Measurements from ENCODE around the gene SWAP70.

Gene SWAP70

DNA sequence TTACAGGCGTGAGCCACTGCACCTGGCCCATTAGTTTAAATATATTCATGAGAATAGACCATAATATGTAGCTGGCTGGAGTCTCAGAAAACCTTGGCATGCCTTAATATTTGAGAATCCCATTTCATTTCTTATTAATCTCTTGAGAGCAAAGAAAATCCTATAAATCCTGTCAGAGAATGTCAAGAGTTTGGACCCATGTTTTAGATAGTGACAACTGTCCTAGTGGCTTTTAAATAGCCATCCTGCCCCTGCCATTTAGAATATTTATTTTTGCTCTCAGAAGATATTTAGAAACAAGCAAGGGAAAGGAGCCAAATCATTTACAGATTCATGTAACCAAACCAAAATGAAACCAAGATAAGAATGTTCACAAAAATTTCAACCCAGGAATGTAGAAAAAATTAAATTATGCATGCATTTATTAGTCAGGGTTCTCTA is 107.2 kb downstream of the SWAP70 start:
- in situ Hi-C loops (cut with MboI; ENCODE audit: low sequenced_read_pairs): loop anchor here (25.0 kb wide), 1 partner anchor 541 kb away; the partner anchor contains the start of gene ADM

- in situ Hi-C loops (cut with MboI; ENCODE audit: low sequenced_read_pairs): loop anchor here (25.0 kb wide), 1 partner anchor 540 kb away; the partner anchor contains the start of gene ADM
Measured at GRCh38 chr11:9772218-9772617, 108.3 kb downstream of the SWAP70 start.

DNA sequence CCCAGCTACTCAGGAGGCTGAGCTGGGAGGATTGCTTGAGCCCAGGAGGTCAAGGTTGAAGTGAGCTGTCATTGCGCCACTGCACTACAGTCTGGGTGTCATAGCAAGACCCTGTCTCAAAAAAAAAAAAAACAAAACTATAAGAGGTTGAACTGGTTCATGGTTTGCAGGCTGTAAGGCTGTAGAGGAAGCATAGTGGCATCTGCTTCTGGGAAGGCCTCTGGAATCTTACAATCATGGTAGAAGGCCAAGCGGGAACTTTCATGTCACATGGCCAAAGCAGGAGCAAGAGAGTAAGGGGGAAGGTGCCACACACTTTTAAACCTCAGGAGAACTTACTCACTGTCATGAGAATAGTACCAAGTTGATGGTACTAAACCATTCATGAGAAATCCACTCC is 109.6 kb downstream of the SWAP70 start:
- in situ Hi-C loops (cut with MboI; ENCODE audit: low sequenced_read_pairs): loop anchor here (25.0 kb wide), 1 partner anchor 539 kb away; the partner anchor contains the start of gene ADM

DNA sequence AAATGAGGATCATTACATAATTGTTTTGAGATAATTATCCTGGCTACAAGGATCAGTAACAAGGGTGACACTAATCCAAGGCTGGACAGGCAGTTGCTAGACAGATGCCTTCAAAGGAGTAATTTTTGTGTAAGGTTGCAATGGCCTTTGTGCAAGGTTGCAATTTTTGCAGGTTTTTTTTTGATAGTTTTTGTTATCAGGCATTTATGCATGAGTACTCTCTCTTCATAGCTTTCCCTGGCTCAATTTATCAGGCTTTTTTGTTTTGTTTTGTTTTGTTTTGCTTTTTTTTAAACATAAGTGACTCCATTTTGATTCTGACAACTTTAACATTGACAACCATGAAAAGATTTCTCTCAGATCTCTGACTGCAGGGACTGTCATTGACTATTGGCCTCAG is 110.2 kb downstream of the SWAP70 start:
- in situ Hi-C loops (cut with MboI; ENCODE audit: low sequenced_read_pairs): loop anchor here (25.0 kb wide), 1 partner anchor 538 kb away; the partner anchor contains the start of gene ADM

- in situ Hi-C loops (cut with MboI; ENCODE audit: low sequenced_read_pairs): loop anchor here (25.0 kb wide), 1 partner anchor 538 kb away; the partner anchor contains the start of gene ADM
Measured at GRCh38 chr11:9774591-9775397, 110.9 kb downstream of the SWAP70 start.

DNA sequence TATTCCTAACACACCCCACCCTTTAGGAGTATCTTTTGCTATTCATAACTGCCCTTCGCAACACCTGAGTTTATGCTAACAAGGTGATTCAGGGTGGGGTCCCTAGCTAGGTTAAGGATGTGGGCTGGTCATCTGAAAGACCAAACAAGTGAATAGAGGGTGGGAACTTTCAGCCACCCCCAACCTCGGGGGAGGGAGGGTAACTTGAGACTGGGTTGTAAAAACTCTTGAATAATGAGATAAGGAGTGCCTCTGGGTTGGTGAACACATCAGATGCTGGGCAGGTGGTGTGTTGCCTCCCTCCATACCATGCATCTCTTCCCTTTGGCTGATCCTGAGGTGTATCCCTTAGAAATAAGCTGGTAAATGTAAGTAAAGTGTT is 111.5 kb downstream of the SWAP70 start:
- in situ Hi-C loops (cut with MboI; ENCODE audit: low sequenced_read_pairs): no loop called here

GRCh38 chr11:9776203-9776602 is 112.3 kb downstream of the SWAP70 start:
- in situ Hi-C loops (cut with MboI; ENCODE audit: low sequenced_read_pairs): no loop called here

DNA sequence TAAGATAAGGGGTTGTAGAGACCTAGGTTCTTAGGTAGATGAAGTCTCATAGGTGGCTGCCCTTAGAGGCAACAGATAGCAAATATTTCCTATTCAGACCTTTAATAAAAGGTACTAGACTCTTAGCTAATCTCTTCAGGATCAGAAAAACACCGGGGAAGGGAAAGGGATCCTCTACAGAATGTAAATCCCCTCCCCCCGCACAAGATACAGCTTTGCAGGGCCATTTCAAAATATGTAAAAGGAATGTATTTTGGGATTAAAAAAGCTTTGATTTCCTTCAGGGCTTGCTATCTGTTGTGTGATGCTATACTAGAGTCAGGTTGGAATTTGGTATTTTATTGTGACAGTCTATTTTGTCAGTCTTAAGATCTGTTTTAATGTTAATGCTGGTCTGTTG is 113.2 kb downstream of the SWAP70 start:
- in situ Hi-C loops (cut with MboI; ENCODE audit: low sequenced_read_pairs): no loop called here

DNA sequence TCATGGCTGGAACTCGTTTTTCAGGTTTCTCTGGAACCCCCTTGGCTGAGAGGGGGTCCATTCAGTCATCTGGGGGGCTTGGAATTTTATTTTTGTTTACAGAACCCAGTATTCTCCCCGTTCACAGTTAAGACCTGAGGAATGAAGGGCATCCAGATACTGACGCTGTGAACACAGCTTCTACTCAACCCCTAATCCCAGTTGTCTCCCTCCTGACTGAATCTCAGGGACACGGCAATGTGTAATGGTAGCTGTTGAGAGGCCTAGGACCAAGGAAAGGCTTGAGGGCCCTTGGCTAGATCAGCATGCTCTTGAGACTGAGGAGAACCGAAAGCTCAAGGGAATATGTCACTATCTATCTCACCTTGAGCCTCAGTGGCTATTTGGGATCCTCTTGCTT is 113.6 kb downstream of the SWAP70 start:
- in situ Hi-C loops (cut with MboI; ENCODE audit: low sequenced_read_pairs): no loop called here

DNA sequence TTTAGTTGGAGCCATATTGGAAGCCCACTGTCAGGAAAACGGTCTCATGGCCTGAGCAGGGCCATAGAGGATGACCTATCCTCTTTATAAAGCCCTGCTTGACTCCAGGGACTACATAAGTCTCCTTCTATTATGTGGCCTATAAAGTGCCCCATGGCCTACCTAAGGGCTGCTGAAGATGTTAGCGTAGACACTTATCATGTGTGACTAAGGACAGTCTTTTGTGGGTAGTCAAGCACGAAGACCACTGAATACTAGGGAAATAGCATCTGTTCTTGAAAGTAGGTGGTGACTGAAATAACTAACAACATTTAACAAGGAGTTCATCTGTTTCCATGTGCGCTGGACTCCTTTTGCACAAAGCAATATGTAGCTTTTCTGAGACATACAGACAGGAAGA is 117.1 kb downstream of the SWAP70 start:
- in situ Hi-C loops (cut with MboI; ENCODE audit: low sequenced_read_pairs): no loop called here

GRCh38 chr11:9783986-9784385 is 120.1 kb downstream of the SWAP70 start:
- in situ Hi-C loops (cut with MboI; ENCODE audit: low sequenced_read_pairs): no loop called here

- in situ Hi-C loops (cut with MboI; ENCODE audit: low sequenced_read_pairs): no loop called here
Measured at GRCh38 chr11:9784602-9785315, 120.9 kb downstream of the SWAP70 start.

GRCh38 chr11:9787260-9787659 is 123.4 kb downstream of the SWAP70 start:
- in situ Hi-C loops (cut with MboI; ENCODE audit: low sequenced_read_pairs): no loop called here

DNA sequence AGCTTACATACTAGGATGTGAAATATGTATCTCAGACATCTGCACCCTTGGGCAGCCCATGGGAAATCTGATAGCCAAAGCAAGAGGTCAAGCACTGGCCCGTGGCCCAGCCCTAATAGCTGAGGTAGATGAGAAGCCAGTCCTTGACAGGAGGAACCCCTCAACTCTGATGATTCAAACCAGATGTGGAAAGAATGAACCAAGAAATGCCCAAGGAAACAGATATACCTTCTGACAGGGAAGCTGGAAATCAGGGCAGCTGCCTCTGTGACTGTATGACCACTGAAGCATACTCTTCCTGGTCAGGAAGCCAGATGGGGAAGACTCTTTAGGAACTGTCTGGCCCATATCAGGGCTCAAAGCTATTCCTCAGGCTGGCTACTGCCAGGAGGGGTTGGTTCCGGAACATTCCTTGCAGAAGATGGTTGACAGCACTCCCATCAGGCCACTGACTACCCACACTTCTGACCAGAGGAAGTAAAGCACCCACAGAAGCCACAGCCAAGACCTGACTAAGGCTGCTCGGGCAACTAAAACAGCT is 124.2 kb downstream of the SWAP70 start:
- in situ Hi-C loops (cut with MboI; ENCODE audit: low sequenced_read_pairs): no loop called here

DNA sequence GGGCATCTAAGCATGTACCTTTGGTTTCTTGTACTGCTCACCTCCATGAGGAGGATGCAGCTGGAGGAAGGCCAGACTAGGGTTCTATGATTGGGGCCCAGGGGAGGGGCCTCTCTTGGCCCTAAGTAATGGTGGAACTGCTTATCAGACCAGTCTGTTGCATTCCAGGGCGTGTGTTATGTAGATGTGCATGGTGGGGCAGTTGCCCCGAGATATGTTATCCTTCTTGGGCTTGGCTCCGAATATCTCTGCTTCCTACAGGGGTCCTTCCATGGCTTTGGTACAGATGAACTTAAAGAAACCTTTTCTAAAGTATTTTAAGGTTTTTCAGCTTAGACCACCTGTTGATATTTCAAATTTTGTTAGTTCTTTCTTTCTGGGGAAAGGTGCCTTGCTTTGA is 126.0 kb downstream of the SWAP70 start:
- in situ Hi-C loops (cut with MboI; ENCODE audit: low sequenced_read_pairs): no loop called here

GRCh38 chr11:9790703-9791102 is 126.8 kb downstream of the SWAP70 start:
- in situ Hi-C loops (cut with MboI; ENCODE audit: low sequenced_read_pairs): no loop called here

DNA sequence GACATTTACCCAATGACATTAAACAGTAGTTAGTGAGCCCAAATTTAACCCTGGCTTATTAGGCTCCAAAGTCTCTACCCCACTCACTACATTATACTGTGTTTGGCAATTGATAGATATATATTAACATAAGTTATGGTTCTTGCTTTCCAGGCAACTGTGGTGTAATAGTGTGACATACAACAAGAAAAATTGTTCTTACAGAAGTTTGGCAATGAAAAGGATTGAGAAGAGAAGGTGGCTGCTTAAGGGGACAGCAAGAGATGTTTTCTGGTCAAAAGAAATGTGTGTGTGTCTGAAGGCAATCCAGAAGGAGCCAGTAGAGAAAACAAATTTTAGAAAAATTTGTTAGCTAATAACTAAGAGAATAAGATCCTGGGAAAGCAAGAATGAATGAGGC is 132.4 kb downstream of the SWAP70 start:
- in situ Hi-C loops (cut with MboI; ENCODE audit: low sequenced_read_pairs): no loop called here

DNA sequence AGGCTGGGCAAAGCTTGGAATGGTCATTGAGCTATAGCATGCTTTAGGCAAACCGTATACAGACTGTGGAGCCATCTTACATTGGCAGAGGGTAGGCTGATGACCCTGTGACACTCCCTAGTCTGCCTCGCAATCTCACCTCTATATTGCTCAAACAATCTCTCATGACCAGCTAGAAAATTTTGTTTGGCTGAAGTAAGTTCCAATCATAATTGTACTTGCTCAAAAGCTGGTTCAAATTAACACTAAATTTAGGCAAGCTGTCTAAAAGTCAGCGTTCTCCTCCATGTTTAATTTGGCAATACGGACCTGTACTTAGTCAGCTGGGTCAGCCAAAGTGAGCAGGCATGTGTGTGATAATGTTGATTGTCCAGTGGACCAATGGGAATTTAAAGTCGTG is 133.0 kb downstream of the SWAP70 start:
- in situ Hi-C loops (cut with MboI; ENCODE audit: low sequenced_read_pairs): no loop called here

GRCh38 chr11:9797300-9797699 is 133.4 kb downstream of the SWAP70 start:
- in situ Hi-C loops (cut with MboI; ENCODE audit: low sequenced_read_pairs): no loop called here

DNA sequence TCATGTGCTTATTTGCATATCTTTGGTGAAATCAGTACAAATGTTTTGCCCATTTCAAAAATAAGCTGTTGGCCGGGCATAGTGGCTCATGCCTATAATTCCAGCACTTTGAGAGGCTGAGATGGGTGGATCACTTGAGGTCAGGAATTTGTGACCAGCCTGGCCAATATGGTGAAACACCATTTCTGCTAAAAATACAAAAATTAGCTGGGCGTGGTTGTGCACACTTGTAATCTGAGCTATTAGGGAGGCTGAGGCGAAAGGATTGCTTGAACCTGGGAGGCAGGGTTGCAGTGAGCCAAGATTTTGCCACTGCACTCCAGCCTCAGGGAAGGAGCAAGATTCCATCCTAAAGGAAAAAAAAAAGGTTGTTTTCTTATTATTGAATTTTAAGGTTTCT is 136.0 kb downstream of the SWAP70 start:
- in situ Hi-C loops (cut with MboI; ENCODE audit: low sequenced_read_pairs): no loop called here

DNA sequence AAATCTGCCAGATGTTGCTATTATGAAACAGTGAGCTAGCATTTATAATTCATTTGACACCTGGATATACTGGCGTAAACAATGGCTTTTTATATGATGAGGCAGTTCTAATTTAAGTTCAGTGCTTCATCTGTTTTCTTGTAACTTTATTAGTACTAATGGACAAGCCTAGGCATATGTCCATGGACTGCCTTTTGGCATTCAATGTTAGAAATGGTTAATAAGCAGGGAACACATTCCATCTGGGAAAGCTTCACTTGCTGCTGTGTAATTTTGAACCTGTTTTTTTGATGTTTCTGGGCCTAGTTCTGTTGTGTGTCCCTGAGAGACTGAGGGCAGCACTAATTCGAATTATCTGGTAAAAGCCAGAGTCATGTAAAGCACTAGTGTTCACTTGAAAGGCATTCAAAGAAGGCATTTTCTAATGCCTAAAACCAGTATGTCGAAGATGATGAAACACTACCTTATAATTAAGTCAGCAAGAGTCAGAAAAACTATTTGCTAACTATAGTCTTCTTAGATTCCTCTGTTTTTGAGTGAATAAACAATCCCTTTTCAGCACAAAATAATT is 138.5 kb downstream of the SWAP70 start:
- in situ Hi-C loops (cut with MboI; ENCODE audit: low sequenced_read_pairs): no loop called here
